ENCODE measurements around the gene ILRUN. TPM values are rescaled to one million over a fixed set of nuclear protein-coding genes. Genes with fewer than 3 reads are reported as not detected.

The ILRUN gene
- total and polyA plus RNA-seq, 2 donors (not counting 1 experiment from before 2014, with no cell fraction given): 30.1 to 71.3 TPM

DNA sequence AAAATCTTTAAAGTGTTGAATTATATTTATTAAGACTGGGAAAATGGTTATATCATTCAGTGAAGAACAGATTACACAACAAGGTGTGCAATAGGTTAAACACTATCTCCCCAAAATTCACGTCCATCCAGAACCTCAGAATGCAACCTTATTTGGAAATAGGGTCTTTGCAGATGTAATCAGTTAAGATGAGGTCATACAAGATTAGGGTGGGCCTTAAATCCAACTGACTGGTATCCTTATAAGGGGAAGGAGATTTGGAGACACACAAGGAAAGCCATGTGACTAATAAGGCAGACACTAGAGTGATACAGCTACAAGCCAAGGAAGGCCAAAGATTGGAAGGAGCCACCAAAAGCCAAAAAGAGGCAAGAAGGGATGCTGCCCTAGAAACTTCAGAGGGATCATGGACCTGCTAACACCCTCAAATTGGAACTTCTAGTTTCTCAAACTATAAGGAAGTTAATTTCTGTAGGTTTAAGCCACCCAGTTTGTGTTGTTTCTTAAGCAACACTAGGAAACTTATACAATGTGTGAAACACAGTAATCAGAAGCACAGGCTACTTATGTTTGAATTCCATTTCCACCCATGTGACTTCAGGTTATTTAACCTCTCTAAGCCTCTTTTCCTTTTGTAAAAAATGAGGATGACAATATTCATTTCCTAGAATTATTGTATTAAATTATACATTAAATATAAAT is 16.9 kb downstream of the ILRUN start:
- H3K9ac ChIP-seq (ENCODE audit: low read length): no peak overlapping the region
- H3K4me3 ChIP-seq (ENCODE audit: control extremely low read depth in 1 of 5, extremely low read depth in 1 of 5, insufficient read depth in 1 of 5, low read depth in 2 of 5, low read length in 4 of 5): no peak overlapping the region
- H3K27ac ChIP-seq (ENCODE audit: low read length in 2 of 2): peak overlapping the region in 1 of 2 donors; percentile 70
- ATAC-seq (ENCODE audit: low read depth) (no peak), DNase-seq (no peak)
- H3K4me1 ChIP-seq (ENCODE audit: control insufficient read depth in 2 of 2, insufficient read depth in 2 of 2, low read length in 2 of 2): peaks cover 35 to 43% of the 10 kb centered on the region in 2 donors
- no peaks in the 10 kb centered on the region for H3K36me3 ChIP-seq (replicated peaks in 1 of 2; ENCODE audit: control extremely low read depth in 1 of 2, control insufficient read depth in 1 of 2, extremely low read depth in 1 of 2, insufficient read depth in 2 of 2, low read length in 1 of 2)
- no peaks in the 10 kb centered on the region for H3K27me3 Mint-ChIP-seq
- peaks cover 54% of the 10 kb centered on the region for H3K4me1 Mint-ChIP-seq
- no CpG with 5 or more reads among the region's 1 CpG for WGBS (ENCODE audit: insufficient coverage)
- H3K27ac Mint-ChIP-seq: peak overlapping the region; percentile 21
- no peak overlapping the region for H2AFZ ChIP-seq (ENCODE audit: insufficient read depth, low read depth, low read length, poor library complexity, severe bottlenecking)
- H4K20me1 ChIP-seq (ENCODE audit: control insufficient read depth, insufficient read depth, low read length, poor library complexity, severe bottlenecking): no peaks in the 10 kb centered on the region
- intact Hi-C loops (cut with micrococcal nuclease): loop anchor here (10.0 kb wide), 1 partner anchor 285 kb away; the partner anchor contains the start of gene NUDT3
- ChIA-PET POLR2A (no interaction called here), CTCF (no interaction called here)
- H3K79me2 ChIP-seq (ENCODE audit: control insufficient read depth, insufficient read depth, low read length): peaks cover 97% of the 10 kb centered on the region
- peak overlapping the region; percentile 28 for H3K4me2 ChIP-seq (replicated peaks; ENCODE audit: low read depth, low read length, poor library complexity, severe bottlenecking)
- H3K4me3 Mint-ChIP-seq: no peak overlapping the region
- H3K27me3 ChIP-seq (replicated peaks in 1 of 4; ENCODE audit: control extremely low read depth in 1 of 4, control insufficient read depth in 3 of 4, insufficient read depth in 4 of 4, low read length in 3 of 4): no peaks in the 10 kb centered on the region
- H3K9me3 ChIP-seq (ENCODE audit: control extremely low read depth in 1 of 3, control insufficient read depth in 2 of 3, insufficient read depth in 1 of 3, low read length in 2 of 3): no peaks in the 10 kb centered on the region
- H3K9me3 Mint-ChIP-seq (ENCODE audit: insufficient read depth): no peaks in the 10 kb centered on the region
- TF ChIP-seq, protein P1, sequence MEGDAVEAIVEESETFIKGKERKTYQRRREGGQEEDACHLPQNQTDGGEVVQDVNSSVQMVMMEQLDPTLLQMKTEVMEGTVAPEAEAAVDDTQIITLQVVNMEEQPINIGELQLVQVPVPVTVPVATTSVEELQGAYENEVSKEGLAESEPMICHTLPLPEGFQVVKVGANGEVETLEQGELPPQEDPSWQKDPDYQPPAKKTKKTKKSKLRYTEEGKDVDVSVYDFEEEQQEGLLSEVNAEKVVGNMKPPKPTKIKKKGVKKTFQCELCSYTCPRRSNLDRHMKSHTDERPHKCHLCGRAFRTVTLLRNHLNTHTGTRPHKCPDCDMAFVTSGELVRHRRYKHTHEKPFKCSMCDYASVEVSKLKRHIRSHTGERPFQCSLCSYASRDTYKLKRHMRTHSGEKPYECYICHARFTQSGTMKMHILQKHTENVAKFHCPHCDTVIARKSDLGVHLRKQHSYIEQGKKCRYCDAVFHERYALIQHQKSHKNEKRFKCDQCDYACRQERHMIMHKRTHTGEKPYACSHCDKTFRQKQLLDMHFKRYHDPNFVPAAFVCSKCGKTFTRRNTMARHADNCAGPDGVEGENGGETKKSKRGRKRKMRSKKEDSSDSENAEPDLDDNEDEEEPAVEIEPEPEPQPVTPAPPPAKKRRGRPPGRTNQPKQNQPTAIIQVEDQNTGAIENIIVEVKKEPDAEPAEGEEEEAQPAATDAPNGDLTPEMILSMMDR (IDR thresholded peaks at IDR 0.05): no peak
- TF ChIP-seq EZH2 (IDR thresholded peaks at IDR 0.05; ENCODE audit: borderline replicate concordance, insufficient read depth, low read depth, low read length, poor library complexity, severe bottlenecking): no peak

DNA sequence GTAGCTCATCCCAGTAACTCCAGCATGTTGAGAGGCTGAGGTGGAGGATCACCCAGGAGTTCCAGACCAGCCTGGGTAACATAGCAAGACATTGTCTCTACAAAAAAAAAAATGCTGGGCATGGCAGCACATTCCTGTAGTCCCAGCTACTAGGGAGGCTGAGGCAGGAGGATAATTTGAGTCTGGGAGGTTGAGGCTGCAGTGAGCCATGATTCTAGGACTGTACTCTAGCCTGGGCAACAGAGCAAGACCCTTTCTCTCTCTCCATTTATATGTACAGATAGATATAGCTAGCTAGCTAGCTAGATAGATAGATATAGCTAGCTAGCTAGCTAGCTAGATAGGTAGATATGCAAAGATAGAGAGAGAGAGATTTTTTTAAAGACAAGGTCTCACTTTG is 20.4 kb downstream of the ILRUN start:
- POLR2A ChIA-PET: interaction anchor here (0.7 to 5.6 kb wide), 2 partner anchors 20 to 35 kb away, joined by 4 to 32 read pairs; partner anchors contain the start of gene ILRUN
- Histone ChIP-seq H3K79me2 (ENCODE audit: control insufficient read depth, insufficient read depth, low read length) (peaks cover 89% of the 10 kb centered on the region), H3K4me3 (ENCODE audit: control extremely low read depth in 1 of 5, extremely low read depth in 1 of 5, insufficient read depth in 1 of 5, low read depth in 2 of 5, low read length in 4 of 5) (no peak overlapping the region), H3K27ac (ENCODE audit: low read length in 2 of 2) (peak overlapping the region; percentile 96 to 98), H3K9me3 (ENCODE audit: control extremely low read depth in 1 of 3, control insufficient read depth in 2 of 3, insufficient read depth in 1 of 3, low read length in 2 of 3) (no peaks in the 10 kb centered on the region), H3K4me2 (replicated peaks; ENCODE audit: low read depth, low read length, poor library complexity, severe bottlenecking) (peak overlapping the region; percentile 79), H3K9ac (ENCODE audit: low read length) (no peak overlapping the region), H3K27me3 (replicated peaks in 1 of 4; ENCODE audit: control extremely low read depth in 1 of 4, control insufficient read depth in 3 of 4, insufficient read depth in 4 of 4, low read length in 3 of 4) (no peaks in the 10 kb centered on the region), H2AFZ (ENCODE audit: insufficient read depth, low read depth, low read length, poor library complexity, severe bottlenecking) (peak overlapping the region; percentile 0), H3K36me3 (replicated peaks in 1 of 2; ENCODE audit: control extremely low read depth in 1 of 2, control insufficient read depth in 1 of 2, extremely low read depth in 1 of 2, insufficient read depth in 2 of 2, low read length in 1 of 2) (no peaks in the 10 kb centered on the region), H4K20me1 (ENCODE audit: control insufficient read depth, insufficient read depth, low read length, poor library complexity, severe bottlenecking) (no peaks in the 10 kb centered on the region), H3K4me1 (ENCODE audit: control insufficient read depth in 2 of 2, insufficient read depth in 2 of 2, low read length in 2 of 2) (peaks cover 61 to 68% of the 10 kb centered on the region in 2 donors)
- Mint-ChIP-seq H3K4me1 (peaks cover 66% of the 10 kb centered on the region), H3K27ac (peak overlapping the region; percentile 89), H3K9me3 (ENCODE audit: insufficient read depth) (no peaks in the 10 kb centered on the region), H3K27me3 (no peaks in the 10 kb centered on the region), H3K4me3 (no peak overlapping the region)
- CTCF ChIA-PET: interaction anchor here (0.6 to 1.4 kb wide), 3 partner anchors 8 to 459 kb away, joined by 3 to 6 read pairs (median 3); no protein-coding TSS in a partner anchor
- no peak for TF ChIP-seq EZH2 (IDR thresholded peaks at IDR 0.05; ENCODE audit: borderline replicate concordance, insufficient read depth, low read depth, low read length, poor library complexity, severe bottlenecking)
- TF ChIP-seq, protein P1 (IDR thresholded peaks at IDR 0.05): no peak
- DNase-seq (no peak), ATAC-seq (ENCODE audit: low read depth) (no peak)
- intact Hi-C loops (cut with micrococcal nuclease): loop anchor here (10.0 kb wide), 1 partner anchor 281 kb away; the partner anchor contains the start of gene NUDT3
